CD4-positive, alpha-beta T cell treated with Interleukin-15 for 1 hour (primary cell): Measurements from ENCODE around the gene MMAB.

Source experiments
- DNase-seq: peaks from one replicate; pipeline ENCODE4 v3.0.0-alpha.2; 2020

The MMAB gene

GRCh38 chr12:109557805-109558204 is 15.5 kb downstream of the MMAB start:
- DNase-seq = no peak

- DNase-seq = no peak
Measured at GRCh38 chr12:109557200-109557599, 16.1 kb downstream of the MMAB start.

GRCh38 chr12:109555431-109556315 is 17.6 kb downstream of the MMAB start:
- no peak for DNase-seq

- DNase-seq = no peak
Measured at GRCh38 chr12:109554761-109555160, 18.5 kb downstream of the MMAB start.

- DNase-seq = no peak
Measured at GRCh38 chr12:109553906-109554500, 19.3 kb downstream of the MMAB start.

- no peak for DNase-seq
Measured at GRCh38 chr12:109553483-109553882, 19.8 kb downstream of the MMAB start.

GRCh38 chr12:109552971-109553370 is 20.3 kb downstream of the MMAB start:
- DNase-seq = no peak

- DNase-seq = no peak
Measured at GRCh38 chr12:109551108-109551507, 22.2 kb downstream of the MMAB start.

- DNase-seq = no peak
Measured at GRCh38 chr12:109550281-109550680, 23.0 kb downstream of the MMAB start.

GRCh38 chr12:109549613-109550270 is 23.6 kb downstream of the MMAB start:
- DNase-seq = no peak

- no peak for DNase-seq
Measured at GRCh38 chr12:109548258-109548657, 25.0 kb downstream of the MMAB start.

- DNase-seq = no peak
Measured at GRCh38 chr12:109547286-109547685, 26.0 kb downstream of the MMAB start.

GRCh38 chr12:109545826-109546225 is 27.5 kb downstream of the MMAB start:
- DNase-seq = no peak

- peak; percentile 23 for DNase-seq
Measured at GRCh38 chr12:109544955-109545531, 28.3 kb downstream of the MMAB start.

- no peak for DNase-seq
Measured at GRCh38 chr12:109542876-109543275, 30.4 kb downstream of the MMAB start.

GRCh38 chr12:109542014-109542413 is 31.3 kb downstream of the MMAB start:
- no peak for DNase-seq

- DNase-seq = no peak
Measured at GRCh38 chr12:109541413-109541726, 31.9 kb downstream of the MMAB start.

GRCh38 chr12:109540526-109541412 is 32.5 kb downstream of the MMAB start:
- no peak for DNase-seq

GRCh38 chr12:109539508-109539907 is 33.8 kb downstream of the MMAB start:
- no peak for DNase-seq

GRCh38 chr12:109538191-109538863 is 35.0 kb downstream of the MMAB start:
- DNase-seq = no peak

- no peak for DNase-seq
Measured at GRCh38 chr12:109537136-109537535, 36.2 kb downstream of the MMAB start.

- no peak for DNase-seq
Measured at GRCh38 chr12:109535863-109536250, 37.4 kb downstream of the MMAB start.
